ENCODE measurements around the gene RAD23B.
"Not testable (repeated sequence)": the region's sequence is repeated elsewhere in the genome, so short reads cannot be mapped to it uniquely, and the experiment has no call there.

Gene RAD23B

DNA sequence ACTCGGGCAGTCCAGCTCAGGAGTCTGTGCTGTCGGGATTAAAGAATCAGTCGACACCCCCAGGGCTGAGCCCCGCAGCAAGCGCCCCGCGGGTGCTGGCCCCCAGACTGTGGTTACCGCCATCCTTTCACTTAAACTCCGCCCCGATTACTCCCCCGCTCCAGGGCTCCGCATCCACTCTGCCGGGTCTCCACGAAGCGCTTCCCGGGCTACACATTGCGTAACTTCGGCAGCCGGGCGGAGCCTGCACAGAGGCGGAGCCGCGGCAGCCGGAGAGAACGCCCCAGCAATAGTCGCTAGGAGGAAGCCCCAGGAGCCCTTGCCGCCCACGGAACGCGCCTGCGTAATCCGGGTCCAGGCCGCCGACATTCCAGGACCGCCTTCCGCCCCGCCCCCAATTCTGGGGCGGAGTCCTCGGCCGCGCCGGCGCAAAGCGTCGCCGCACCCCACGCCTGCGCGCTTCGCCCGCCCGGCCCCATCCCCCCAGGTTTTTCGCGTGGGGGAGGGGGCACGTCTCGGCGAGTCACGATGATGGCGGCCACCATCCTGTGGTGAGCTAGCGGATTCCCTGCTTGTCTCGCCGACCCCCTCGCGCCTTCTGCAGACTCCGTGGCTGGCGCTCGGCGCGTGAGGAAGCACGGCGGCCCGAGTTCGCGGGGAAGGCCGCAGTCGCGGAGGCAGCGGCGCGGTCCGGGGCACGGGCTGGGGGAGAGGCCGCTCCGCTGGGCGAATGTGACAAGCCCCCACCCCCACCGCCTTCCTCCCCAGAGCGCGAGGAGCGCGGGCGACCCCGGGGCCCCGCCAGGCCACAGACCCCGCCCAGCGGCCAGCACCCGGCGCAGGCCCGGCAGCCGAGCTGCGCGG, at the start of gene RAD23B:
Gene RAD23B, plus strand, starts transcription at position 521 of the 864 bp plus-strand sequence. CDS start 351 bp downstream, outside the sequence.
- DNase-seq (ENCODE audit: low read depth in 2 of 2): peak; percentile 98

DNA sequence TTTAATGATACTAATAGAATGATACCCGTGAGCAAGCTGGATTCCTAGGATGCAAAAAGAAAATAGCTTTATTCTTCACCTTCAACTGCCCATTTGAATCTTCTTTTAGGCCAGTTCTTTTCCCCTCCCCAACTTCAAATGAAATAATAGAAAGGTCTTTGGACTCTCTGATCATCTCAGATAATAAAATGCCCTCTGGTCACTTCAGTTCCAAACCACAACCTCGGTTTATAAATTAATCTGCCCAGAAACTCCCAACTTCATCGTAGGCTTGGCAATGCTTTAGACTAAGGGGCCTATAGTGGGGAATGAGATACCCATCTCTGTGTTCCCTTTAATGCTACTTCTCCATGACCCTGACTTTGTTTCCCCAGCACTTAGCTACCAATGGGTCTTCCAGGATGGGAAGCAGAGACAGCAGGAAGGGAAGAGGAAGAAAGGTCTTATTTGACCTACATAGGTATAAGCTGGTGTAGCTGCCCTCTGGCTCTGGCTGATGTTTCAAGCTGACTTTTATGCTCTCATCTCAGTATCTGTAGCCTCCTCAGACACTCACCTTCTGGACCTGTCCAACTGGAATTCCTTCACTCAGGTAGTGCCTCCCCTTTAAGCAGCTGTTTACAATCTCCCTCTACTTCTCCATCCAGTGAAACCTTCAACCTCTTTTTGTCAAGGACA, 47.2 kb upstream of the RAD23B start:
- no peak for DNase-seq (ENCODE audit: low read depth in 2 of 2)

DNA sequence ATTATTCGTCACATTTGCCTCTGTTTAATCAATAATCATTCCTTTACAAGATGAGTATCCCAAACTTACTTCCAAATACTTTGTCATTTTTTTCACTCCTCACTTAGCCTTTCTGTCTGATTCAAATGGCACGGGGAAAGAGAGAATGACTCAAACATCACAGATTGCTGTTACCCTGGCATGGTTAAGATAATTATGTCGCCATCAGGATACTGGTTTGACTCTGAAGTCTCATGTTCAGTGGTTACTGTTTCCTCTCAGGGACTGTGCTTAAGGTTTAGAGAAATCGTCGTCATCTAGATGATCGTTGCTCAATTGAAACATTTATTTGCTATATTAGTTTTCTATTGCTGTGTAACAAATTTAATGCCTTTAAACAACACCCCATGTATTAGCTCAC, 45.2 kb upstream of the RAD23B start:
- DNase-seq (ENCODE audit: low read depth in 2 of 2): no peak

DNA sequence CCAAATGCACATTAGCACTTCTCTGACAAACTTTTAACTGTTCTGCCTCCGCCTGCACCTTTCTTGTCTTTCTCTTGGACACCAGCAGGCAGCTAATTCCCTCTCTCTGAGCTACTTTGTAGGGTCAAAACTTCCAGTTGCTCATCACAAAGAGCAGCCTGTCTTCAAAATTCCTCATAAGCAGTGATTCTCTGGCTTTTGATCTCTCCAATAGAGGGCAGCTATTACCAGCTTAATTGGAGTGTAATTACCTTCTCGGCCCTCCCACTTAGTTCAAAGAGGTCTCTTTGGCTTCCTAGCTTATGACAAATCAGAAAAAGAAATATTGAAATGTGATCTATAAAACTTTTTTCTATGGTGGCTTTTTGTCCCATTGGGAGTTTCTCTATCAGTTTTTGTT, 43.6 kb upstream of the RAD23B start:
- no peak for DNase-seq (ENCODE audit: low read depth in 2 of 2)

DNA sequence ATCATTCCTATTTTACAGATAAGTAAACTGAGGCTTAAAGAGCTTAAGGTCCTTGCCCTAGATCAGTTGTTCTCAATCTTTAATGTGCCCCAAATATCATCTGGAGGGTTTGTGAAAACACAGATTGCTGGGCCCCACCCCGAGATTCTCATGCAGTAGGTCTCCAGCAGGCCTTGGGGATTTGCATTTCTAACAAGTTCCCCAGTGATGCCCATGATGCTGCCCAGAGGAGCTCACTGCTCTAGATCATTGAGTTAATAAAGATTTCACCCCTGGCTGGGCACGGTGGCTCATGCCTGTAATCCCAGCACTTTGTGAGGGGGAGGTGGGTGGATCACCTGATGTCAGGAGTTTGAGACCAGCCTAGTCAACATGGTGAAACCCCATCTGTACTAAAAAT, 42.8 kb upstream of the RAD23B start:
- DNase-seq (ENCODE audit: low read depth in 2 of 2): no peak

DNA sequence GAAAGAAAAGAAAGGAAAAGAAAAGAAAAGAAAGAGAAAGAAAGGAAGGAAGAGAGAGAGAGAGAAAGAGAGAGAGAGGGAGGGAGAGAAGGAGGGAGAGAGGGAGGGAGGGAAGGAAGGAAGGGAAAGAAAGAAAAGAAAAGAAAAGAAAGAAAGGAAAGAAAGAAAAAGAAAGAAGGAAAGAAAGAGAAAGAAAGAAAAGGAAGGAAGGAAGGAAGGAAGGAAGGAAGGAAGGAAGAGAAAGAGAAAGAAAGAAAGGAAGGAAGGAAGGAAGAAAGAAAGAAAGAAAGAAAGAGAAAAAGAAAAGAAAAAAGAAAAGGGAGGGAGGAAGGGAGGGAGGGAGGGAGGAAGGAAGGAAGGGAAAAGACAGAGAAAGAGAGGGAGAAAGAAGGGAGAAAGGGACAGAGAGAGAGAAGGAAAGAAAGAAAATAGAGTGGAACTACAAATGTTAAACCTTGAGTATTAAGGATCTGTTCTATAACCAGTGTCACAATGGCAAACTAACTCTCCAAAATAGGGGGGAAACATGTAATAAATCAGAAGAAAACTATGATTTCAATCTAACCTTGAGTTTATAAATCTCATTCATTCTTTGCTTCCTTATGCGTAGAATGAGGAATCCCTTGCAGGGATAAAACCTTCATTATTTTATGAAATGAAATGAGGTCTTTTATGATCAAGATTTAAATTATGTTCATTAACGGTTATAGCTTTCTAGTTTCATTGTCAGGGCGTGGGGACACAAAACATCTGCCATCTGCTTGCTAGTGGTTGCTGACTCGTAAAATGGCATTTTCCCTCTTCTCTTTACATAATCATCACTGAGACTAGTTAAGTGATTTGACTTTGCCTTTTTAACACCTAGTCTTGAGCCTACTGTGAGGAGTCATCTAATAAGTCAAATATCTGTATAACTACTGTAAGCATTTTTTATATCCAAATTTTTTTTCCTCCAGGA, 40.7 kb upstream of the RAD23B start:
- no peak for DNase-seq (ENCODE audit: low read depth in 2 of 2)

DNA sequence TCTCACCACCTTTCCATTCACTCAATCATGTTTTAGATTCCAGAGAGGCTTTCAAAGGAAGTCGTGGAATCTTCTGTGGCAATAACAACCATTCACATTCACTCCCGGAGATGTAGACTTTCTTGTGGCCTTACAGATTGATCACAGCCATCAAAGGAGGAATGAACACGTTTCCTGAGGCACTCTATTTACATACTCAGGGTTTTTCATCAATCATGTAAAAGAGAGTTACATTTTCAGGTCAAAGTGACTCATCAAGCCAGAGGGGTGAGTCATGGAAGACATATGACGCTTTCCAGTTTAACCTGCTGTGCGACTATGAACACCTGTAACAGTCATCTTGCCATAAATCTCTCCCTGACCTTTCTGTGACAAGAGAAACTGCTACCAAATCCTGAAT, 39.3 kb upstream of the RAD23B start:
- DNase-seq (ENCODE audit: low read depth in 2 of 2): peak in 1 of 2 donors; percentile 36

DNA sequence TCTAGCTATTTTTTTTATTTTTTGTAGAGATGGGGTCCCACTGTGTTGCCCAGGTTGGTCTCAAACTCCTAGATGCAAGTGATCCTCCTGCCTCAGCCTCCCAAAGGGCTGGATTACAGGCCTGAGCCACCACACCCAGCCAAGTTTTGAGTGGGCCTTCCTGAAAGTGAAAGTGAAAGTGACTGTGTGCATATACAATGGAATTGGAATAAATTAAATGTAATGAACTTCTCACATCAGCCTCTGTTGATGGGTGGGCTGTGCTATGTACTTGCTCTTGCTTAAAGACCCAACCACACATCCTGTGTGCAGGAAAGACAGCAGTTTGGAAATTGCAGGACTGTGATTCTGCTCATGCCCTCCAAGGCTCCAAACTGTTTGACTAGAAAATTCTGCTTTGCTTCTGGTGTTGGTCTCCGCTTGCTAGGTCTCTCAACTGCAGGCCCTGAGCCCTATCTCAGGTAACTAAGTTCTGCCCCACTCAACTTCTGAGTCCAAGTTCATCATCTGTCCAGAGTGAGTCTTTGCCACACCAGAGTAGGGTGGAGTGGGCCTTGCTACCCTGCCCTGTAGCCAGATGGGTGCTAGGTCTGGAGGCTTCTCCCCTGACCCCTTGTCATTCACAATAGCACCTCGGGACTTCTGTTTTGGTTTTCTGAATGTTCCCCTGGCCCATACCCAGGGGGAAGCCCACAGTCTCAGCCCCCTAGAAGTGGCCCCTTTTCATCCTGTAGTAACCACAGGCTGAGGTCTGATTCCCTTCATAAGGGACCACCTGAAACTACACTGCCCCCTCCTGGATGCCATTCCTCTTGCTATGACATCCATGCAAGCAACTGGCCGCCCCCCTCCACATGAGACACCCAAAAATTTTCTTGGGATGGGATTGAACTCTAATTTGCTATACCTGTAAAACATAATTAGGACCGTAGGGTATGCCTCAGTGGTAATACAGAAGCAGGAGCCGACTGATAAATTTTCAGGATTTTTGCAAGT, 36.5 kb upstream of the RAD23B start:
- no peak for DNase-seq (ENCODE audit: low read depth in 2 of 2)

DNA sequence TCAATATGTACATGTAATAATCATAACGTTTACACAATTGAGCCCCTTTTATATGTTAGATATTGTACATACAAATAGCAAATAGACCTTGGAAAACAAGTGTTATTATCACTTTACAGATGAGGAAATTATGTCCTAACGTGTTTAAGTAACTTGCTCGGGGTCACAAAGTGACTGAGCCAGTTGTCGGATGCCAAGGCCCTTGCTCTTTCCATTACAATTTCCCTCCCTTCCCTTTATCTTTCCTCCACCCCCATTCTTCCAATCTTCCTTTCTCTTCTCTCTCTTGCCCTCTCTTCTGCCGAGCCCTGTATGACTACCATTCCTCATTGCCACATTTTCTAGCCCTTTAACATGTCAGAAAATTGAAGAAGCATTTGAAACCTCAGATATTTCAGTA, 34.4 kb upstream of the RAD23B start:
- DNase-seq (ENCODE audit: low read depth in 2 of 2): no peak

DNA sequence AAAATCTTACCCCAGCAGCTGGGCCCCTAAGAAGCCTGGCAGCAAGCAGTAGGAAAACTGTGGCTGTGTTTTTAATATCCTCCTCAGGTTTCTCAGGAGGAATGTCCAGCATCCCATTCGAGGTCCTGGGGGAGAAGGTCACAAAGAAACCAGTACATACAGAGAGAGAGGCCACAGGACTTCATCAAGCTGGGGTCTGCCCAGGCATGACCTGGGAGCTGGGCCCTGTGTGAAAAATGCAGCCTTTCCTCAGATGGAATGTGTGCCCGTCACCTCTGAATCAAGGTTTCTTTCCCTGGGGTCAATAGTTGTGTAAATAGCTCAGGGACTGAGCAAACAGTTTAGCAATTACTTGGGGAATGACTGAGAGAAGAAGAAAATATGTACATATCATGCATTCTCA, 33.9 kb upstream of the RAD23B start:
- no peak for DNase-seq (ENCODE audit: low read depth in 2 of 2)

DNA sequence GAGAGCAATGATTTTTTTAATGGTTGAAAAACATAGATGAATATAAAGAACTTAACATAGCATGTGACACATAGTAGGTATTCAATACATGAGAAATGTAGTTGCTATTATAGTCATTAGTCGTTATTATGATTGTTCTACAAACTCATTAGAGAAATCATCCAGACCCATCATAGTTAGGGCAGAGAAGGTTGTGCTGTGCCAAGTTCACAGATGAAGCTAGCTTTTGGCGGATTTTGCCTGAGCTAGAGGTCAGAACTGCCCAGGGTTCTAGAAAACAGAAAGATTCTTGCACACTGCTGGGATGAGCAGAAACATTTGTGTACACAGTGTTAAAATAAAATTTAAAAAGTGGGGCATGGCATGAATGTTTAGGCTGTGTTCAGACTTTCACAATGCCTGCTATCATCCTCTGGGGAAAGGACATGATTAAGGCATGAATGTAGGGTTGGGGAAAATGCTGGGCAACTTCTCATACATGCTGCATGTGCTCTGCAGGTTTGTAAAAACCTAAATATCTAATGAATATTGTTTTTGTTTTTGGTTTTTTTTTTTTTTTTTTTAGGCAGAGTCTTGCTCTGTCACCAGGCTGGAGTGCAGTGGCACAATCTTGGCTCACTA, 33.3 kb upstream of the RAD23B start:
- DNase-seq (ENCODE audit: low read depth in 2 of 2): no peak

DNA sequence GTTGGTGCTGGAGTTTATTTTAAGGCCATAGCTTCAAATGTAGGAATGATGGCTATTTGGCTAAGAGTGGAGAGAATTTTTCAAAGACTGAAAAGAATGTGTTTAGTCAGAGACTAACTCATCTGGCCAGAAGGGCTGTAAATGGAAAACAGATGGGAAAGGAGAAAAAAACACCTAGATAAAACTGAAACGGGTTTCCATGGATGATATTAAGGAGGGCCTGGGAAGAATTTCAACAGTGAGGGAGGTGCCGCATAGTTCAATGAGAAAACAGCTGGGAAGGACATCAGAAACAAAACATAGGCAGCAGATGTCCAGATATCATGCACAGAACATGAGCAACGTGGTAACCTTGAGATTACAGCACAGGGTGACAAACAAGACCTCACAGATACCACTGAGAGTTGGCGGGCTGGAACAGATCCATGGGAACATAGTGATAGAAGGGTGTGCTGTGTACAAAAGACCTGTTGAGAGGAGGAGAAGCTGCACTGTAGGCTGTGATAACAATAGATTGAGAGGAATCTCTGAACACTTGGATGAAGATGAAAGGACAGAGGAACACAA, 31.2 kb upstream of the RAD23B start:
- DNase-seq (ENCODE audit: low read depth in 2 of 2): no peak

DNA sequence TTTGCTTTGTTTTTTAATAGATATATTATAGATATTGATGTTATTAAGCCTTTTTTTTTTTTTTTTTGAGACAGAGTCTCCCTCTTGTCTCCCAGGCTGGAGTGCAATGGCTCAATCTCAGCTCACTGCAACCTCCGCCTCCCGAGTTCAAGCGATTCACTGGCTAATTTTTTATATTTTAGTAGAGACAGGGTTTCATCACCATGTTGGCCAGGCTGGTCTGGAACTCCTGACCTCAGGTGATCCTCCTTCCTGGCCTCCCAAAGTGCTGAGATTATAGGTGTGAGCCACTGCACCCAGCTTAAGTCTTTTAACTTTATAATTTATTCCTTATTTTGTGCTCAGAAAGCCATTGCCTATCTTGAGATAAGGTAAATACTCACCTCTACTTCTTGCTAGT, 24.2 kb upstream of the RAD23B start:
- no peak for DNase-seq (ENCODE audit: low read depth in 2 of 2)

DNA sequence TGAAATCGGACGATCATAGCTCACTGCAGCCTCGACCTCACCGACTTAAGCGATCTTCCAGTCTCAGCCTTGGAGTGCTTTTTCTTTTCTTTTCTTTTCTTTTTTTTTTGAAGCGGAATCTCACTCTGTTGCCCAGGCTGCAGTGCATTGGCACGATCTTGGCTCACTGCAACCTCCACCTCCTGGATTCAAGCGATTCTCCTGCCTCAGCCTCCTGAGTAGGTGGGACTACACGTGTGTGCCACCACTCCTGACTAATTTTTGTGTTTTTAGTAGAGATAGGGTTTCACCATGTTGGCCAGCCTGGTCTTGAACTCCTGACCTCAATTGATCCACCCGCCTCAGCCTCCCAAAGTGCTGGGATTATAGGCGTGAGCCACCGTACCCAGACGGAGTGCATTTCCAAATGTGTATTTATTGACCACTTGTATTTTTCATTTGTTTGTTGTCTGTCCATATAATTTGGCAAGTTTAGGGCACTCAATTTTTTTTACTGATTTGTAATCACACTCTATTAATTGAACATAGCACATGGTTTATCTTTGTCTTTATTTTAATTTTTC, 23.2 kb upstream of the RAD23B start:
- not testable (repeated sequence) for DNase-seq (ENCODE audit: low read depth in 2 of 2)

DNA sequence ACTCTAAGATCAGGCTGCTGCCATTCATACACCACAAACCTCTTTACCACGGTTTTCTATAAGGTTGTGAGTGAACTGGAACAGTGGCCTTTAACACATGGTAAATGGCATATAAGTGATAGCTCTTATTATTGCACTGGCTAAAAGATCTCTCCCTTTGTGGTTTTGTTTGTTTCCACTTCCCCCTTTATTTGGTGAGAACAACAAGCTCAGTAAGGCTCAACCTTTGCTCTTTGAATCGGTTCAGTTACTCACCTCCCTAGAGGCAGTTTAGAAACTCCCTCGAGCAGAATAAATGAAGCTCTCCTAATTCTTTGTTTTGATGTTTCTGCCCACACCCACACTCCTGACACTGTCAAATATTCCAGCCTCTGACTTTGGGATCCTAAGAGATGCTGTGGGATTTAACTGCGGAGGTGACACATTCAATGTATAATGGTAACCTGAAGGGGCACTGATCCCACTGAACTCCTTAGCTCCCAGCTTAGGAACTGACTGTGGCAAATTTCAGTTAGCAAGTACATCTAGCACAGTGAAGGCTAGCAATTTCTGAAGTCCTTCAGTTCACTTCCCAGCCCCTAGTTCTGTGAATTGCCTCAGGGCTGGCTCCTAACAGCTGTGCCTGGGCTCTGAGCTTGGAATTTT, 22.5 kb upstream of the RAD23B start:
- no peak for DNase-seq (ENCODE audit: low read depth in 2 of 2)

DNA sequence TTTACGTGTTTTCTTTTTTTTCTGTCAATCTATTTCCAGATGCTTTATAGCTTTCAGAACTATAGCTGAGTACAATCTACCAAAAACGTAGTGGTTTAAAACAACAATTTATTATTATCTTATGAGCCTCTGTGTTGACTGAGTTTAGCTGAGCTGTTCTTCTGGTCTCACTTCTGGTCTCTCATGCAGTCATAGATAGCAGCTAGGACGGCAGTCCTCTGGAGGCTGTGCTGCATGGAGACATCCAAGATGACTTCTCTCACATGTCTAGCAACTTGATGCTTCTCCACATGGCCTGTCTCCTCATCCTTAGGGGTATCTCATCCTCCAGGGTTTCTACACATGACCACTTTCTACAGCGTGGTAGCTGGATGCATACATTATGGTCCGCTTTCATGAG, 22.0 kb upstream of the RAD23B start:
- DNase-seq (ENCODE audit: low read depth in 2 of 2): no peak

DNA sequence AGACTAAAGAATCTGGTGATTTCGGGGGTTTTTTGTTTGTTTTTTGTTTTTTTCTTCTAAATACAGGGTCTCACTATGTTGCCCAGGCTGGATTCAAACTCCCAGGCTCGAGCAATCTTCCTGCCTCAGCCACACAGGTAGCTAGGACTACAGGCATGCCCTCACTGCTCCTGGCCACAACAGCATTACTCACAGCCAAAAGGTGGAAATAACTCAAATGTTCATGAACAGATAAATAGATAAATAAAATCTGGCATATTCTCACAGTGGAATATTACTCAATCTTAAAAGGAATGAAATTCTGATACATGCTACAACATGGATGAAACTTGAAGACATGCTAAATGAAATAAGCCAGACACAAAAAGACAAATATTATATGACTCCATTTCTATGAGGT, 19.8 kb upstream of the RAD23B start:
- DNase-seq (ENCODE audit: low read depth in 2 of 2): no peak

DNA sequence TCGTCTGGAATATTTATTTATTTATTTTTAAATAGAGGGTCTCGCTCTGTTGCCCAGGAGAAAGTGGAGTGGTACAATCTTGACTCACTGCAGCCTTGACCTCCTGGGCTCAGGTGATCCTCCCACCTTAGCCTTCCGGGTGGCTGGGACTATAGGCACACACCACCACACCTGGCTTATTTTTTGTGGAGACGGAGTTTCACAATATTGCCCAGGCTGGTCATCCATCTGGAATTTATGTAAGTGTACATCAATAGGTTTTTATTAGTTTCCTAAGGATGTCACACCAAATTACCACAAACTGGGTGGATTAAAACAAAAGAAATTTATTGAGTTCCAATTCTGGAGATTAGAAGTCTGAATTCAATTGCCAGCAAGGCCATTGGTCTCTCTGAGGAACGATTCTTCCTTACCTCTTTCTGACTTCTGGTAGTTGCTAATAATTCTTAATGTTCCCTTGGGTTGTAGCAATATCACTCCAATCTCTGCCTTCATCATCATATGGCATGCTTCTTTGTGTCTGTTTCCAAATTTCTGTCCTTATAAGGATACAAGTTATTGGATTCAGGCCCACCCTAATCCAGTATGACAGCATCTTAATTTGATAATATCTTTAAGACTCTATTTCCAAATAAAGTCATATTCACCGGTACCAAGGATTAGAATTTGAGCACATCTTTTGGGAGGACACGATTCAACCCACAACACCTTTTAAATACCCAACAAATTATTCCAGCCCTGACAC, 16.3 kb upstream of the RAD23B start:
- DNase-seq (ENCODE audit: low read depth in 2 of 2): no peak

DNA sequence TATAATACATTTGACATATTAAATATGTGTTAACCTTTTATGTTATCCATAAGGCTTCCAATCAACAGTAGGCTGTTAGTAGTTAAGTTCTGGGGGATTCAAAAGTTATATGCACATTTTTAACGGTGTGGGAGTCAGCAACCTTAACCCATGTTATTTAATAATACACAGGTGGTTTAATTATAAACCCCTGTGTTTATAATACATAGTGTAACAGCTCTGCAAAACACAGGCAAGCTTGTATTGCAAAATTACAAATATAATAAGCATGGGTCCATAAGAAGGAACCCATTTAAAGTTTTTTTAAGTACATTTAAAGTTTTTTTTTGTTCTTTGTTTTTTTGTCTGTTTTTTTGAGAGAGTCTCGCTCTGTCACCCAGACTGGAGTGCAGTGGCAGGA, 14.5 kb upstream of the RAD23B start:
- DNase-seq (ENCODE audit: low read depth in 2 of 2): no peak
